Lung microvascular endothelial cell (primary cell): ENCODE data around the gene SPACA9. TPM values are rescaled to one million over a fixed set of nuclear protein-coding genes. Genes with fewer than 3 reads are reported as not detected.
A peak's percentile ranks its signal among the peaks of the same experiment; 100 is the strongest.

ENCODE experiments used
- DNase-seq, 2 donors: peaks; one replicate each; pipeline versions ENCODE4 v3.0.0 to v3.0.0-alpha.2; 2010; ENCODE audit warnings: low read depth in 2 of 2
- total RNA-seq: library from RNA; depleted of rRNA; stranded (reverse); fragments of >200 nt; gene quantifications from 2 replicates; pipeline ENCODE4 v1.2.1, GENCODE V29; 2014

SPACA9 gene
- total RNA-seq, 1 donor from 2014 or later, result 0.60 TPM

GRCh38 chr9:132894346-132894745 is 15.6 kb downstream of the SPACA9 start:
- DNase-seq, result no peak

- no peak for DNase-seq
Measured at GRCh38 chr9:132894862-132895835, 16.5 kb downstream of the SPACA9 start.

- no peak for DNase-seq
Measured at GRCh38 chr9:132896264-132896663, 17.6 kb downstream of the SPACA9 start.

- no peak for DNase-seq
Measured at GRCh38 chr9:132896906-132897305, 18.2 kb downstream of the SPACA9 start.

DNA sequence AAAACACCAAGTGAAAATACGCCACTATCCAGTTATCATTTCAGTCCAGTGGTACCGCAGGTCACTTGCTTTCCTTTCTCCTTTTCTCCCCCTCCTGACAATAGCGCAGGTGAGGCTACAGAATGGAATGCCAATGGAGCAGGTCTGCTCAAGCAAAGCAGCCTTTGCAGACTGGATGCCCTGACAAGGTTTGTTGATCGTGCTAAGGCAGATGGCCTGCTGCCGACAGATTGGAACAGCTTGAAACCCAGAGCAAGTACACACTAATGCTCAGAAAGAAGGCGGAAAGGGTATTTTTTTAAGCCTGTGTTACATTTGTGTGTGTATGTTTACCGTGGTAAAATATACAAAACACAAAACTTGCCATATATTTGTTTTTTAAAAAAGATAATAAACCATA is 19.4 kb downstream of the SPACA9 start:
- no peak for DNase-seq

- DNase-seq, result peak; percentile 82 to 83
Measured at GRCh38 chr9:132901858-132902831, 23.4 kb downstream of the SPACA9 start.

DNA sequence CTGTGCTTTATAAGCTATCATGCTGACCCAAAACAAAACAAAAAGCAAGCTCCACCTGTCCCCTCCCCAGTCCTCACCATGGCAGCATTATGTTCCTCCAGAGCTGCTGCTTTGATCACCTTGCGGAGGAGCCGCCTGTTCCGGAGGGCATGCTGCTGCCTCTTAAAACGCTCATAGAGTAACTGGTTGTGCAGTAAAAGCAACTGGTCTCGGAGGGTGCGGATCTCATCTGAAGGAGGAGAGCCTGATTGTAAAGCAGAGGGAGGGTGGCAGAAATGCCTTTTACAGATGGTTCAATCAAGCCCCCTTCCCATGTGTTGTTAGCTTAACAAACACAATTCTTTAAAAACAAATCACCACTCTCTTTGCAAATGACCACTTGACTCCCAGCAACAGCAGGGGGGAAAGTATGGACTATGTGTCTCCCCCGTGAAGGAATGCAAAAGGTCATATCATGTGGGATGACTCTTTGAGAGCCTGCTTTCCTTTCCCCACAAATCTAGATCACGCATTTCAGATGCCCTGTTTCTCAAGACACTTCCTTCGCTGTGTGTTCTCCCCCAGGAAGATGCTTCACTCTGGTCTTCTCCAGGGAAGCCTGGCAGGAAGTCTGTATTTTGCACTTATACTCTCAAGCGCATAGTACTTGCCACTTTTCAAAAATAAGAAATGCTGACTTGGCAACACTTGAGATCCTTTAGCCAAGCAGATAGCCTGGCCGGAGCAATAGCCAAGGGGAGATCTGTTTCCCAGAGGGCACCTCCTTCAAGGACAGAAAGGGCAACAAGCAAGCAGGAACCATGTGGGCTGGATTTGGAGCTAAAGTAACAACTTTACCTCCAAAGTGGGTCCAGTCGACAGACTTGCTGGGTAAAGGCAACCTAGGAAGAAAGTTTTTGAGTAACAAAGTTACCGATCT is 25.1 kb downstream of the SPACA9 start:
- no peak for DNase-seq

DNA sequence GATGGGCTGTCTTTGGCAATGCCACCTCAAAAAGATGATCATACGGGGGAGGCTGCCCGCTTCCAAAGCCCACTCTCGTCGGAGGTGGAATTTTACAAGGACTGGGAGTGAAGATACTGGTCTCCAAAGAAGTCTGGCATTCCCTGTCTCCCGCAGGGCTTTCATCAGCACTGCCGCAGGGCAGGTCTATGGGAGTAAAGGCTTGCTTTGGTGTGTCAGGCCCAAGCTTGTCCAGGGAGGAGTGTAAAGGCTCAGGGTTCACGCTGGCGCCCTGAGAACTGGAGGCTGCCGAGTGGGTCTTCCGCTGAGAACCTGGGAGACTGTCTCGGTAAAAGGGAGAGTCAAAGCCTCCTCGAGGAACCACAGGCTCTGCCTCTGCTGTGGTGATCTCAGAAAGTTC is 27.0 kb downstream of the SPACA9 start:
- DNase-seq, result no peak

GRCh38 chr9:132908635-132909034 is 29.9 kb downstream of the SPACA9 start:
- no peak for DNase-seq

- no peak for DNase-seq
Measured at GRCh38 chr9:132909311-132909710, 30.6 kb downstream of the SPACA9 start.

DNA sequence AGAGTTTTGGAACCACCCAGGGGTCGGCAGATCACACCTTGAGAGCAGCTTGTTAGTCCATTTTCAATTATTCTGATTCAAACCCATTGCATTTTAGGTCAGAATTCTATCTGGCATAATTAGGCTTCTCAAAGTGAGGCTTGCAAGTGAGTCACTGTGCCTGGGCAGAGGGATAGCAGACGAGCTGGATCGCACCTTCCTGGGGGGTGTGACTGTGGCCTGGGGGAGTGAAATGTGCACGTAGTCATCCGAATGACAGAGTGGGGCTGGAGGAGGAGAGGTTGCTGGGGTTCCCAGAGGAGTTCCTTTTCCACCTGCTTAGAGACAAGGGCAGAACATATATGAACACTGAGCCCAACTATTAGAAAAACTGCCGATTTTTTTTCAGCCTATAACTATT is 31.7 kb downstream of the SPACA9 start:
- no peak for DNase-seq

GRCh38 chr9:132912131-132912530 is 33.4 kb downstream of the SPACA9 start:
- no peak for DNase-seq

GRCh38 chr9:132914924-132915323 is 36.2 kb downstream of the SPACA9 start:
- DNase-seq, result no peak

DNA sequence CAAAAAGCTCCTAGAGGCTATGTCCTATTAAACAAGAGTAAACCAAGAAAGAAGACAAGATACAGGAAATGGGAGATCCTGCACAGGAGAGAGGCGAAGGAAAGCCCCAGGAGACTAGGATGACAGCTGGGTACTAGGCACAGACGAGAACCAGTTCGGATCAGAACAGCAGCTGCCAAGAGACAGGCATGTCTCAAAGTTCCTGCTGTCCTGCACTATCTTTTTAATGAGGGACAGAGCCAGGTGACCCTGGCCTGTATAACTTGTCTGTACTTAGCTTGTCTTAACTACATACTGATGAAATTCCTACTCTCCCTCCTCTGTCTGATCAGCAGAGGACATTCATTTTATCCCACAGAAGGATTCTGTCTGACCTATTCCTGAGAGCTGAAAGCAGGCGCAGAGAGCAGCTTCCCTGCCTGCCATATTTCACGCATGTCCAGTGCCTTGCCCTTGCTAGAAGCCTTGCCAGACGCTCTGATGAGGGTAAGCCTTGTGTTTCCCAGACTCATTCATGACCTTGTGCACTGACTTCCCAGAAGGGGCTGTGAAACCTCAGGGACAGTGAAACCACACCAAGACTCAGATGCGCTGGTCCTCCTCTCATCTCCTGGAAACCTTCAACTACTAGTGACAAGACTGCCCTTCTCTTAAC is 41.0 kb downstream of the SPACA9 start:
- no peak for DNase-seq

DNA sequence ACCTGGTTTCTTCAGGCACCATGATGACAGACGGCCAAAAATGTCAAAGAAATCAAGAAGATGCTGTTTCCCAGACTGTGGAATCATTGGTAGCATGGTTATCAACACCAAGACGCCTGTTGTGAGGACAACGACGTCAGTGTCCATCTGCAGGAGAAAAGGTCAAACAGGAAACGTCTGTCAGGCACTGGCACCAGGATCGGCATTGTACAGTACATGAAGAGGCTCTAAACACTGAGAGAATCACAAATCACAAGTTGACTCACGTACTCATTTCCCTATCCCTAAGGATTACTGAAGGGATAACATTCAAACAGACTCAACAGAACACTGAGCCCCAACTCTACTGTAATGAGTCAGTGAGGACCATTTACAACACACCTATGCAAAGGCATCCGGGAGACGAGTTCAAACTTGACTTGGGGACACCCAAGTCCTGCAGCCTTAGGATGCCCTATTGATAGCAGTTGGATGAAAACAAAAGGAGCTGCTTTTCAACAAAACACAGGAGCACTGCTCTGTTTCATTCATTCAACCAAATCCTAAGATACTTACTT is 44.7 kb downstream of the SPACA9 start:
- DNase-seq, result peak; percentile 23 to 53

DNA sequence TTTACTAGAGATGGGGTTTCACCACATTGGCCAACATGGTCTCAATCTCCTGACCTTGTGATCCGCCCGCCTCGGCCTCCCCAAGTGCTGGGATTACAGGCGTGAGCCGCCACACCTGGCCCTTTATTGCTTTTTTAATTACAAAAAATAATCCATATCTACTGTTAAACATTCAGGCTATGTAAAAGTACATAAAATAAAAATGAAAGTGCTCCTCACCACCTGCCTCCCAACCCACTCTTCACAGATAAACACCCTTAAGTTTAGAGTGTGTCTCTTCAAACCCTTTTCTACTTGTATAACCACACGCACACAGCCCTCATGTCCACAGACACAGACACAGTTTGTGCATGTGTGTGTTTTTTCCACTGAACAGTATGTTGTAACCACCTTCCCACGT is 49.0 kb downstream of the SPACA9 start:
- no peak for DNase-seq

DNA sequence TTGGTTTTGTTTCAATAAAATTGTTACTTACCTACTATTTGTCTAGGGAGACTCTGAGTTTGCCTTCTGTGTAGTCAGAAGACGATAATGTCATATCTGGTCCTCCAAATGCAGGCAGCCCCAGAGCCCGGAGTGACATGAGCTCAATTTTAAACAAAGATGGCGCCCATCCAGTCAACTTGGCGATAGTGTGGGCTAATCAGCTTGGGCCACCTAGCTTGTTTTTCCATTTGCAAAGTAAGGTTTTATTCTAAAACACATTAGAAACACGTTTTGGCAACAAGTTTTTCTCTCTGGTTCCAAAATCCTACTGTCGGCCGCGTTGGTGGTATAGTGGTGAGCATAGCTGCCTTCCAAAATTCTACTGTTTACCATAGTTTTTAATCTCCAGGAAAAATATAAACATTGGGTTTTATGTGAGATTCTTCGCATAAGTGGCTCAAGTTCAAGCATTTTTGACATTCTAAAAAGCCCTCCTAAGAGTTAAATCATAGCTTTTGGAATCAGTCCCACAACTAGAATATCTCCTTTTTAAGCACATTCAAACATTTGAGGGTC is 52.6 kb downstream of the SPACA9 start:
- DNase-seq, result no peak

- no peak for DNase-seq
Measured at GRCh38 chr9:132935026-132935425, 56.3 kb downstream of the SPACA9 start.

DNA sequence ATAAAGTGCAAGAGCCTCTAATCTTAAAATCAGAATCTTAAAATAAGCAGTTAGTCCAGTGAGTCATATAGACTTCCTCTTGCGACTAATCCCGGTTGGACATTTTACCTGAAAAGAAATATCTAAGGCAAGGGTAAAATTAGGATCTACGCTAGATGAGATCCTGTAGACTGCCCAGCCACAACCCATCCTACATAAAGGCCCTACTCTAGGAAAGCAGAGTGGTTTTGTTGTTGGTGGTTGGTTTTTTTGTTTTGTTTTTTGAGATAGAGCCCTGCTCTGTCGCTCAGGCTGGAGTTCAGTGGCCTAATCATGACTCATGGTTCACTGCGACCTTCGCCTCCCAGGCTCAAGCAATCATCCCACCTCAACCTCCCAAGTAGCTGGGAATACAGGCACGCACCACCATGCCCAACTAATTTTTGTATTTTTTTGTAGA is 58.8 kb downstream of the SPACA9 start:
- DNase-seq, result peak in 1 of 2 donors; percentile 46

GRCh38 chr9:132939169-132939568 is 60.5 kb downstream of the SPACA9 start:
- DNase-seq, result no peak
